ENCODE results near the gene FEM1A.

DNA sequence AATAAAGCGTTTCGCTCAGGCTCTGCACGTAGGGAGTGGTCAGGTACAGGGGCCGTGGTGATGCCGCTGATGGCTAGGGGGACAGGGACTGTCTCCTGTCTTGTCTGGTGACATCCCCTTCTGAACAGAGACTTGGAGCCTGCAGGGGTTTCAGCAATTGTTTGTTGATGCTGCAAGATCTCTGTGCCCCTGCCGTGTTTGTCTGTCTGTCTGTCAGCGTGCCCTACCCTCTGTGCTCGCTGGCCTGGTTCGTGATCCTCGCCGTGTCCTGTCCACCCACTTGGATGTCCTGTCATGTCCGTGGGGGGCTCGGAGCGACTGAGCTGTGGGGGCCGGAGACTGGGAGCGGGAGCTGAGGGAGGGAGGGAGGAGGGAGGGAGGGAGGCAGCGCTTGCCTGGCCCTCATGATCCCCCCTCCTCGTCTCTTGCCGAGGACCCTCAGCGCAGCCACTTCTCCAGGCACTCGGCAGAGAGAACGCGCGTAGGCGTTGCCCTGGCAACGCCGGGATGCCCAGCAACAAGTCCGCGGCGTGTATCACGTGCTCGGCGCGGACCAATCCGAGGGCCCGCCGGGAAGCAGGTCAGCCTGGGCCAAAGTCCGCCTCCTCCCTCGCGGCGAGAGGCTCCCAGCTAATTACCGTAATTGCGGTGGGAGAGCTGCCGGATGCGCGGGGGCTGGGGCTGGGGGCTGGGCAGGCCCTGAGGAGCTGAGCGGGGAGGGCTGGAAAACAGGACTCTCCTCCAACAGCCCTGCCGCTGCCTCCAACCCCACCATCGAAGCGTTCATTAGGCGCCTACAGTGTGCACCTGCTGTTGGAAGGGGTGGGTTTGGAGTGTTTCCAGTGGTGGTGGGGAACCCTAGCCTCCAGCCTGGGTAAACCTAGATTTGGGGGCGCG, 31.9 kb upstream of the FEM1A start:
- TF ChIP-seq TBP (optimal IDR thresholded peaks at IDR 0.05; ENCODE audit: low read depth, low read length) (no peak), CHD2 (IDR thresholded peaks at IDR 0.05; ENCODE audit: low read depth, low read length) (no peak), PATZ1 (CRISPR knock-in tag; IDR thresholded peaks at IDR 0.05; ENCODE audit: borderline replicate concordance) (no peak), ZNF785 (CRISPR knock-in tag; IDR thresholded peaks at IDR 0.05) (no peak), POLR2AphosphoS5 (IDR thresholded peaks at IDR 0.05; ENCODE audit: control insufficient read depth, insufficient read depth, low read depth, low read length) (no peak), POLR2A (conservative IDR thresholded peaks at IDR 0.05) (no peak), SMAD4 (CRISPR knock-in tag; conservative IDR thresholded peaks at IDR 0.05) (no peak), BACH1 (tag; IDR thresholded peaks at IDR 0.05) (no peak), CBFA2T3 (IDR thresholded peaks at IDR 0.05) (no peak)
- TF ChIP-seq, protein P1, sequence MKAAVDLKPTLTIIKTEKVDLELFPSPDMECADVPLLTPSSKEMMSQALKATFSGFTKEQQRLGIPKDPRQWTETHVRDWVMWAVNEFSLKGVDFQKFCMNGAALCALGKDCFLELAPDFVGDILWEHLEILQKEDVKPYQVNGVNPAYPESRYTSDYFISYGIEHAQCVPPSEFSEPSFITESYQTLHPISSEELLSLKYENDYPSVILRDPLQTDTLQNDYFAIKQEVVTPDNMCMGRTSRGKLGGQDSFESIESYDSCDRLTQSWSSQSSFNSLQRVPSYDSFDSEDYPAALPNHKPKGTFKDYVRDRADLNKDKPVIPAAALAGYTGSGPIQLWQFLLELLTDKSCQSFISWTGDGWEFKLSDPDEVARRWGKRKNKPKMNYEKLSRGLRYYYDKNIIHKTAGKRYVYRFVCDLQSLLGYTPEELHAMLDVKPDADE (conservative IDR thresholded peaks at IDR 0.05; ENCODE audit: control insufficient read depth, low read depth, low read length): no peak
- TF ChIP-seq, protein P2, sequence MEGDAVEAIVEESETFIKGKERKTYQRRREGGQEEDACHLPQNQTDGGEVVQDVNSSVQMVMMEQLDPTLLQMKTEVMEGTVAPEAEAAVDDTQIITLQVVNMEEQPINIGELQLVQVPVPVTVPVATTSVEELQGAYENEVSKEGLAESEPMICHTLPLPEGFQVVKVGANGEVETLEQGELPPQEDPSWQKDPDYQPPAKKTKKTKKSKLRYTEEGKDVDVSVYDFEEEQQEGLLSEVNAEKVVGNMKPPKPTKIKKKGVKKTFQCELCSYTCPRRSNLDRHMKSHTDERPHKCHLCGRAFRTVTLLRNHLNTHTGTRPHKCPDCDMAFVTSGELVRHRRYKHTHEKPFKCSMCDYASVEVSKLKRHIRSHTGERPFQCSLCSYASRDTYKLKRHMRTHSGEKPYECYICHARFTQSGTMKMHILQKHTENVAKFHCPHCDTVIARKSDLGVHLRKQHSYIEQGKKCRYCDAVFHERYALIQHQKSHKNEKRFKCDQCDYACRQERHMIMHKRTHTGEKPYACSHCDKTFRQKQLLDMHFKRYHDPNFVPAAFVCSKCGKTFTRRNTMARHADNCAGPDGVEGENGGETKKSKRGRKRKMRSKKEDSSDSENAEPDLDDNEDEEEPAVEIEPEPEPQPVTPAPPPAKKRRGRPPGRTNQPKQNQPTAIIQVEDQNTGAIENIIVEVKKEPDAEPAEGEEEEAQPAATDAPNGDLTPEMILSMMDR (IDR thresholded peaks at IDR 0.05 in 2 of 3, conservative IDR thresholded peaks at IDR 0.05 in 1 of 3; ENCODE audit: insufficient read depth in 2 of 3, low read depth in 1 of 3, low read length in 3 of 3): no peak
